SK-N-MC (cell line): ENCODE measurements around the gene GPRC5C.
"Not testable (repeated sequence)": the region's sequence is repeated elsewhere in the genome, so short reads cannot be mapped to it uniquely, and the experiment has no call there.

Experiments used
- DNase-seq: peaks from one replicate; pipeline ENCODE4 v3.0.0-alpha.2; 2011; ENCODE audit warnings: low read depth, low spot score
- H3K27ac ChIP-seq: fragments of 200-600 bp; sonication (generic); 2 replicates; pipeline ENCODE4 v1.5.1; 2016; ENCODE audit warnings: mixed run types
- H3K36me3 ChIP-seq: fragments of 200-600 bp; sonication (generic); 2 replicates; pipeline ENCODE4 v1.6.1; 2017; ENCODE audit warnings: antibody characterized with exemption, low read length, mixed read lengths; ENCODE audit not compliant: insufficient read depth
- H3K4me3 ChIP-seq: fragments of 200-600 bp; sonication (generic); 2 replicates; pipeline ENCODE4 v1.5.1; 2016
- H3K9ac ChIP-seq: fragments of 200-600 bp; sonication (generic); 2 replicates; pipeline ENCODE4 v1.8.0; 2017; ENCODE audit warnings: mixed run types, mixed read lengths; ENCODE audit not compliant: insufficient read length
- H3K9me3 ChIP-seq: fragments of 200-600 bp; sonication (generic); 2 replicates; pipeline ENCODE4 v1.6.1; 2017; ENCODE audit warnings: low read depth, mild to moderate bottlenecking, antibody characterized with exemption, low read length, moderate library complexity, mixed read lengths
- EZH2 ChIP-seq: fragments of 200-600 bp; sonication (generic); IDR thresholded peaks from one replicate; pipeline ENCODE4 v1.6.1; 2017; ENCODE audit warnings: antibody characterized with exemption
- FOXP2 ChIP-seq: optimal IDR thresholded peaks from 2 replicates; pipeline ENCODE3; 2011; ENCODE audit warnings: mild to moderate bottlenecking, moderate library complexity; ENCODE audit not compliant: insufficient read depth; ENCODE audit errors: extremely low read length, control extremely low read depth
- POLR2AphosphoS5 ChIP-seq: IDR thresholded peaks from 2 replicates; pipeline ENCODE4 v1.6.1; 2012; ENCODE audit warnings: mild to moderate bottlenecking, low read depth, low read length, borderline replicate concordance

The GPRC5C gene

DNA sequence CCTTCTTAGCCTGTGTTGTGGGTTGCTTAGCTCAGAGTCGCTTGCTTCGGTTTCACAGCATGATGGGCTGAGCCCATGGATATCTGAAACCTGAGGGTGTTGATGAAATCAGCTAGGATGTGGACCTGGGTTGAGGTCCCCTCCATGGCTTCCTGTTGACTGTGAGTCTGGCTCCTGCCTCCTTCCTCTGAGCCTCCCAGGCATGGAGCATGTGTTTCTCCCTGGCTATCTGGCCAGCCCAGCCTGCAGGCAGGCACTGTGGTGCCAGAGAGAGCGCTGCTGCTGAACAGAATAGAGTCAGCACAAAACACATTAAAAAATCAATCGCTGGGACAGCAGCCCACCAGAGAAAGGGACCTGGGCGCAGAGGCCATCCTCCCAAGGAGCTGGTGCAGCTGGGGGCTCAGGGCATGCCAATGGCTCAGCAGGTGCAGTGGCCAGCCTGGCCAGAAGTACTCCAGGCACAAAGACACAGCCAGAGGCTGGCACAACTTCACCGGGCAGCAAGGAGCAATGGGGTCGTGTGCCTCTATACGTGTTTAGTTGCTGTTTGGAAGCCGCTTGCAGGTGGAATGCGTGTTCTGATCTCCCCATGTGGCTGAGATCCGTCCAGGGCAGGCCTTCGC is 28.3 kb upstream of the GPRC5C start:
- Histone ChIP-seq H3K4me3 (no peak overlapping the region), H3K9me3 (no peaks in the 10 kb centered on the region), H3K27ac (no peak overlapping the region), H3K36me3 (no peaks in the 10 kb centered on the region), H3K9ac (no peak overlapping the region)
- DNase-seq: no peak
- no peak for TF ChIP-seq EZH2
- no peak for TF ChIP-seq FOXP2
- TF ChIP-seq POLR2AphosphoS5: no peak

GRCh38 chr17:74404218-74404617 is 27.7 kb upstream of the GPRC5C start:
- Histone ChIP-seq H3K9ac (no peak overlapping the region), H3K4me3 (no peak overlapping the region), H3K9me3 (no peaks in the 10 kb centered on the region), H3K27ac (no peak overlapping the region), H3K36me3 (no peaks in the 10 kb centered on the region)
- TF ChIP-seq EZH2: no peak
- TF ChIP-seq POLR2AphosphoS5: no peak
- no peak for TF ChIP-seq FOXP2
- no peak for DNase-seq

GRCh38 chr17:74404789-74405188 is 27.1 kb upstream of the GPRC5C start:
- H3K36me3 ChIP-seq: no peaks in the 10 kb centered on the region
- TF ChIP-seq FOXP2 (no peak), EZH2 (no peak), POLR2AphosphoS5 (no peak)
- H3K9ac ChIP-seq: no peak overlapping the region
- H3K9me3 ChIP-seq: no peaks in the 10 kb centered on the region
- no peak overlapping the region for H3K4me3 ChIP-seq
- H3K27ac ChIP-seq: no peak overlapping the region
- DNase-seq: no peak

DNA sequence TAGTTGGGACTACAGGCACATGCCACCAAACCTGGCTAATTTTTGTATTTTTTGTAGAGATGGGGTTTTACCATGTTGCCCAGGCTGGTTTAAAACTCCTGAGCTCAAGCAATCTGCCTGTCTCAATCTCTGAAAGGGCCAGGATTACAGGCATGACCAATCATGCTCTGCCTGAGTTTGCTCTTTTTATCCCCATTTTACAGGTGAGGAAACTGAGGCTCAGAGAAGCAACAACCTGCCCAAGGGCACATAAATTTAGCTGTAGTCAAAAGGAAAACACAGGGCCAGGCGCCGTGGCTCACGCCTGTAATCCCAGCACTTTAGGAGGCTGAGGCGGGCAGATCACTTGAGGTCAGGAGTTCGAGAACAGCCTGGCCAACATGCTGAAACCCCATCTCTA is 26.6 kb upstream of the GPRC5C start:
- DNase-seq, H3K27ac ChIP-seq, H3K9me3 ChIP-seq: not testable (repeated sequence)

GRCh38 chr17:74407384-74407783 is 24.5 kb upstream of the GPRC5C start:
- Histone ChIP-seq H3K27ac (no peak overlapping the region), H3K9me3 (no peaks in the 10 kb centered on the region), H3K36me3 (no peaks in the 10 kb centered on the region), H3K4me3 (no peak overlapping the region), H3K9ac (no peak overlapping the region)
- TF ChIP-seq FOXP2: no peak
- no peak for TF ChIP-seq EZH2
- no peak for TF ChIP-seq POLR2AphosphoS5
- no peak for DNase-seq

More for the DNA sequence above, 26.6 kb upstream of the GPRC5C start:
- H3K9ac ChIP-seq, H3K4me3 ChIP-seq, H3K36me3 ChIP-seq: not testable (repeated sequence)

DNA sequence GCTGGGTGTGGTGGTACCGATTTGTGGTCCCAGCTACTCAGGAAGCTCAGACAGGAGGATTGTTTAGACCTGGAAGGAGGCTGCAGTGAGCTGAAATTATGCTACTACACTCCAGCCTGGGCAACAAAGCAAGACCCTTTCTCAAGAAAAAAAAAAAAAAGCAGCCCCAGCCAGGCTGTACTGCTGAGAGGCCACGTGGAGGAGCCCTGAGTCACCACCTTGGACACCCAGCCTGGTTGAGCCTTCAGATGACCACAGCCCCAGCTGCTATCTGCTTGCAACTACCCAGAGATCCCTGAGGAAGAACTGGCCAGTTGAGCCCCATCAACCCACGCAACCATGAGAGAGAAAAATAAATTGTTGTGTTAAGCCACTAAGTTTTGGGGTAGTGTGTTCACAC is 23.6 kb upstream of the GPRC5C start:
- Histone ChIP-seq H3K9ac (no peak overlapping the region), H3K27ac (no peak overlapping the region), H3K4me3 (no peak overlapping the region), H3K36me3 (no peaks in the 10 kb centered on the region), H3K9me3 (no peaks in the 10 kb centered on the region)
- TF ChIP-seq FOXP2 (no peak), POLR2AphosphoS5 (no peak), EZH2 (no peak)
- no peak for DNase-seq

- Histone ChIP-seq H3K4me3 (no peak overlapping the region), H3K27ac (no peak overlapping the region), H3K36me3 (no peaks in the 10 kb centered on the region), H3K9ac (no peak overlapping the region), H3K9me3 (no peaks in the 10 kb centered on the region)
- no peak for DNase-seq
- TF ChIP-seq POLR2AphosphoS5: no peak
- TF ChIP-seq FOXP2: no peak
- no peak for TF ChIP-seq EZH2
Observed at GRCh38 chr17:74408815-74409214, 23.1 kb upstream of the GPRC5C start.

GRCh38 chr17:74410001-74410443 is 21.9 kb upstream of the GPRC5C start:
- no peak overlapping the region for H3K9ac ChIP-seq
- H3K36me3 ChIP-seq: no peaks in the 10 kb centered on the region
- H3K27ac ChIP-seq: no peak overlapping the region
- H3K9me3 ChIP-seq: no peaks in the 10 kb centered on the region
- H3K4me3 ChIP-seq: no peak overlapping the region
- no peak for DNase-seq
- TF ChIP-seq EZH2: no peak
- TF ChIP-seq FOXP2: no peak
- TF ChIP-seq POLR2AphosphoS5: no peak

- no peaks in the 10 kb centered on the region for H3K36me3 ChIP-seq
- no peaks in the 10 kb centered on the region for H3K9me3 ChIP-seq
- no peak overlapping the region for H3K4me3 ChIP-seq
- DNase-seq: no peak
- no peak overlapping the region for H3K9ac ChIP-seq
- no peak overlapping the region for H3K27ac ChIP-seq
- no peak for TF ChIP-seq EZH2
- TF ChIP-seq POLR2AphosphoS5: no peak
- no peak for TF ChIP-seq FOXP2
Observed at GRCh38 chr17:74412581-74412980, 19.3 kb upstream of the GPRC5C start.
